MM.1S (cell line): ENCODE results near the gene PDZK1.
"Not testable (repeated sequence)": the region's sequence is repeated elsewhere in the genome, so short reads cannot be mapped to it uniquely, and the experiment has no call there.

Experiments used
- DNase-seq: peaks from one replicate; pipeline ENCODE4 v3.0.0-alpha.2; 2015
- H2AFZ ChIP-seq: fragments of 300-600 bp; sonication (generic); 2 replicates; pipeline ENCODE4 v1.6.0; 2016; ENCODE audit warnings: antibody characterized with exemption, low read length
- H3F3A ChIP-seq: fragments of 300-600 bp; sonication (generic); 2 replicates; pipeline ENCODE4 v1.6.1; 2016; ENCODE audit warnings: mild to moderate bottlenecking, antibody characterized with exemption, low read length, moderate library complexity, mixed read lengths; ENCODE audit not compliant: insufficient read depth
- H3K27ac ChIP-seq: fragments of 300-600 bp; sonication (generic); 2 replicates; pipeline ENCODE4 v1.5.1; 2016; ENCODE audit warnings: mild to moderate bottlenecking, low read length
- H3K27me3 ChIP-seq: fragments of 300-600 bp; sonication (generic); replicated peaks from 2 replicates; pipeline ENCODE4 v1.6.0; 2016; ENCODE audit warnings: low read length; ENCODE audit not compliant: insufficient read depth
- H3K36me3 ChIP-seq: fragments of 300-600 bp; sonication (generic); replicated peaks from 2 replicates; pipeline ENCODE4 v1.6.1; 2016; ENCODE audit warnings: mild to moderate bottlenecking, low read length, mixed read lengths; ENCODE audit not compliant: insufficient read depth
- H3K4me1 ChIP-seq: fragments of 300-600 bp; sonication (generic); 2 replicates; pipeline ENCODE4 v1.6.1; 2016; ENCODE audit warnings: low read length, mixed read lengths
- H3K4me2 ChIP-seq: fragments of 300-600 bp; sonication (generic); 2 replicates; pipeline ENCODE4 v1.6.0; 2016; ENCODE audit warnings: low read depth, low read length
- H3K4me3 ChIP-seq: fragments of 300-600 bp; sonication (generic); 2 replicates; pipeline ENCODE4 v1.5.1; 2016; ENCODE audit warnings: low read length, mixed read lengths
- H3K79me2 ChIP-seq: fragments of 300-600 bp; sonication (generic); 2 replicates; pipeline ENCODE4 v1.6.1; 2016; ENCODE audit warnings: mixed run types, low read length, mixed read lengths
- H3K9ac ChIP-seq: fragments of 300-600 bp; sonication (generic); 2 replicates; pipeline ENCODE4 v1.6.1; 2016; ENCODE audit warnings: low read length, mixed read lengths
- H3K9me2 ChIP-seq: fragments of 300-600 bp; sonication (generic); replicated peaks from 2 replicates; pipeline ENCODE4 v1.6.1; 2016; ENCODE audit warnings: mild to moderate bottlenecking, low read length, mixed read lengths; ENCODE audit not compliant: insufficient read depth
- H3K9me3 ChIP-seq: fragments of 300-600 bp; sonication (generic); replicated peaks from 2 replicates; pipeline ENCODE4 v1.6.1; 2016; ENCODE audit warnings: mild to moderate bottlenecking, low read length, mixed read lengths; ENCODE audit not compliant: insufficient read depth
- H4K20me1 ChIP-seq: fragments of 300-600 bp; sonication (generic); 2 replicates; pipeline ENCODE4 v1.6.1; 2016; ENCODE audit warnings: mild to moderate bottlenecking, low read length, moderate library complexity, mixed read lengths; ENCODE audit not compliant: insufficient read depth
- EZH2 ChIP-seq: fragments of 300-600 bp; sonication (generic); optimal IDR thresholded peaks from 2 replicates; pipeline ENCODE3; 2017; ENCODE audit warnings: low read depth, mild to moderate bottlenecking, antibody characterized with exemption, low read length, mixed read lengths
- EZH2phosphoT487 ChIP-seq: fragments of 300-600 bp; sonication (generic); IDR thresholded peaks from 2 replicates; pipeline ENCODE4 v1.6.1; 2018; ENCODE audit warnings: antibody characterized with exemption, low read length
- TF ChIP-seq, protein P1 (sequence below): fragments of 300-600 bp; sonication (generic); IDR thresholded peaks from 2 replicates; pipeline ENCODE4 v1.5.1; 2016; ENCODE audit warnings: antibody characterized with exemption, low read length, mixed read lengths

Gene PDZK1

DNA sequence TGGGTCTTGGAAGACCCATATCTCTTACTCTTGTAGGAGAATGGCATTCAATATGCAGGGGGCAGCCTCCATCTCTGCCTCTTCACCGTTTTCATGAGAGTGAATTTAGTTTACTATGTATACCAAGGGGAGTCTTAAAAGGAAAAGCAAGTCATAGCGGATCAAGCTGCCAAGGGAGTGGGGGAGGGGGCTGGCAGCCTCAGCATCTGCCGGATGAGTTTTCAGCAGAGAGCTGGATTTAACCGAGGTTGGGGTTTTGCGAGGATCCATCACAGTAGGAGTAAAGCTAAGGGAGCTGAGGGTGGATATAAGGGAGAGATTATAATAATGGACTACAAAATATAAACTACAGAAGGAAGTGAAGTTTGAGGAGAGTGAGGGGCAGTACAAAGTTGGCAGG, 22.0 kb upstream of the PDZK1 start:
- Histone ChIP-seq H3K4me3 (no peak overlapping the region), H3K4me2 (no peak overlapping the region), H3K36me3 (no peaks in the 10 kb centered on the region), H4K20me1 (no peaks in the 10 kb centered on the region), H3K27ac (no peak overlapping the region), H3K9me2 (no peaks in the 10 kb centered on the region), H3F3A (no peaks in the 10 kb centered on the region), H3K9ac (no peak overlapping the region), H3K27me3 (no peaks in the 10 kb centered on the region), H2AFZ (no peak overlapping the region), H3K79me2 (no peaks in the 10 kb centered on the region), H3K9me3 (no peaks in the 10 kb centered on the region), H3K4me1 (no peaks in the 10 kb centered on the region)
- no peak for DNase-seq
- TF ChIP-seq EZH2phosphoT487: no peak
- TF ChIP-seq, protein P1, sequence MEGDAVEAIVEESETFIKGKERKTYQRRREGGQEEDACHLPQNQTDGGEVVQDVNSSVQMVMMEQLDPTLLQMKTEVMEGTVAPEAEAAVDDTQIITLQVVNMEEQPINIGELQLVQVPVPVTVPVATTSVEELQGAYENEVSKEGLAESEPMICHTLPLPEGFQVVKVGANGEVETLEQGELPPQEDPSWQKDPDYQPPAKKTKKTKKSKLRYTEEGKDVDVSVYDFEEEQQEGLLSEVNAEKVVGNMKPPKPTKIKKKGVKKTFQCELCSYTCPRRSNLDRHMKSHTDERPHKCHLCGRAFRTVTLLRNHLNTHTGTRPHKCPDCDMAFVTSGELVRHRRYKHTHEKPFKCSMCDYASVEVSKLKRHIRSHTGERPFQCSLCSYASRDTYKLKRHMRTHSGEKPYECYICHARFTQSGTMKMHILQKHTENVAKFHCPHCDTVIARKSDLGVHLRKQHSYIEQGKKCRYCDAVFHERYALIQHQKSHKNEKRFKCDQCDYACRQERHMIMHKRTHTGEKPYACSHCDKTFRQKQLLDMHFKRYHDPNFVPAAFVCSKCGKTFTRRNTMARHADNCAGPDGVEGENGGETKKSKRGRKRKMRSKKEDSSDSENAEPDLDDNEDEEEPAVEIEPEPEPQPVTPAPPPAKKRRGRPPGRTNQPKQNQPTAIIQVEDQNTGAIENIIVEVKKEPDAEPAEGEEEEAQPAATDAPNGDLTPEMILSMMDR: no peak
- TF ChIP-seq EZH2: no peak

DNA sequence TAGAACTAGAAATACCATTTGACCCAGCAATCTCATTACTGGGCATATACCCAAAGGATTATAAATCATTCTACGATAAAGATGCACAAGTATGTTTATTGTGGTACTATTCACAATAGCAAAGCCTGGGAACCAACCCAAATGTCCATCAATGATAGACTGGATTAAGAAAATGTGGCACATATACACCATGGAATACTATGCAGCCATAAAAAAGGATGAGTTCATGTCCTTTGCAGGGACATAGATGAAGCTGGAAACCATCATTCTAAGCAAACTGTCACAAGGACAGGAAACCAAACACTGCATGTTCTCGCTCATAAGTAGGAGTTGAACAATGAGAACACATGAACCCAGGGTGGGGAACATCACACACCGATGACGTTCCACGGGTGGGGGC, 19.0 kb upstream of the PDZK1 start:
- H3K4me3 ChIP-seq, H3K4me2 ChIP-seq, H3K9me3 ChIP-seq, H3K27me3 ChIP-seq, H3K9ac ChIP-seq, H3F3A ChIP-seq, H2AFZ ChIP-seq, H3K9me2 ChIP-seq, H3K36me3 ChIP-seq, H4K20me1 ChIP-seq, H3K4me1 ChIP-seq, DNase-seq, H3K27ac ChIP-seq, H3K79me2 ChIP-seq: not testable (repeated sequence)

DNA sequence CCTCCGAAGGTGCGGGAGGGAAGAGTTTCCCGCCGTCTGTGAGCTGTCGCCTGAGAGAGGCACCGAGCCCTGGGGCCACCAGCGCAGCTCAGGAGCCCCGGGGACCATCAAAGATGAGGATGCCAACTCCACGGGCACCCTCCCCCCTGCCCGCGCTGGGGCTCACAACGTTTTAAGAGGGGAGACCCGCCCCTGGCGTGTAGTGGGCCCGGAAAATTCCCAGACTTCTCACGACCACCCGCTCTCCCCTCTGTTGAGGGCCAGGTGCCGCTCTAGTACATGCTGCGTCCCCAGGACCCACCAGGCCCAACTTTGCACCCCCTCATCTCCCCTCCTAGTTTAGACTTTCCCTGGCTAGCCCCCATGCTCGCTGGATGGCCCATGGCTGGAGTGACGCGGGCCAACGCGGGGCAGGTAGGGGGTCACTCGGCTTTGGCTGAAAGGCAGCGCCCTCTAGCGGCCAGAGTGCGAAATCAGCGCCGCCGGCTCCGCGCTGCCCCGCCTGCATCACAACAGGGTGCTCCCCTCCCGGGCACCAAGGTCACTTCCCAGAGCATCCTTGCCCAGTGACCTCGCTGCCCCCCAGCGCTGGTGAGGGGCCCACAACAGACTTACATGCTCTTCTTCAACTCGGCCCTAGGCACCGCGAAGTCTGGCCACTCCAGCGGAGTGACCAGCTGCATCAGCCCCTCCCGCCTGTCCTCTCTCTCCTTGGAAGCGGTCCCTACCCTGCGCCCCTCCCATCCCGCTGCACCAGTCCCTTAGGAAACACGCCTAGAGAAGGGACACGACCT, 13.9 kb upstream of the PDZK1 start:
- H3K4me3 ChIP-seq: peak overlapping the region; percentile 40
- H3K9ac ChIP-seq: peak overlapping the region; percentile 6; the same call in 1 of the 2 replicates
- H3K4me2 ChIP-seq: peak overlapping the region; percentile 82
- H2AFZ ChIP-seq: peak overlapping the region; percentile 57
- H4K20me1 ChIP-seq: no peaks in the 10 kb centered on the region
- H3K27ac ChIP-seq: no peak overlapping the region
- peaks cover 4% of the 10 kb centered on the region for H3K4me1 ChIP-seq
- TF ChIP-seq, protein P1: peak; percentile 98
- TF ChIP-seq EZH2phosphoT487 (no peak), EZH2 (no peak)
- no peaks in the 10 kb centered on the region for H3K36me3 ChIP-seq
- peak; percentile 70 for DNase-seq
- no peaks in the 10 kb centered on the region for H3K27me3 ChIP-seq
- no peaks in the 10 kb centered on the region for H3K79me2 ChIP-seq
- H3K9me2 ChIP-seq: no peaks in the 10 kb centered on the region
- H3K9me3 ChIP-seq: no peaks in the 10 kb centered on the region
- no peaks in the 10 kb centered on the region for H3F3A ChIP-seq

DNA sequence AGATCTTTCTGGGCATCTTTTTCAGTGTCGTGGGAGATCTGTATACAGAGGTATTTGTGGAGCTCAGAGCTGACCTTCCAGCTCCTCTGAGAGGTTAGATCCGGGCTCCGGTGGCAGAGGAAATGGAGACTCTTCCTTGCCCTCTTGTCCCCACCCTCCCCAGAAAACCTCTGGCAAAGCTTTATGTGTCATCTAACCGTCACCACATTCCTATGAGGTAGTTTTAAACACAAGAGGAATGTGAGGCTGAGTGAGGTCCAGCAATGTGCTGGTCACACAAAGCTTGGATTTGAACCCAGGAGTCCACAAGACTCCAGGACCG, 13.3 kb upstream of the PDZK1 start:
- Histone ChIP-seq H3K9me2 (no peaks in the 10 kb centered on the region), H3K4me1 (peaks cover 4% of the 10 kb centered on the region), H3K79me2 (no peaks in the 10 kb centered on the region), H3K4me2 (peak overlapping the region; percentile 82; the same call in 1 of the 2 replicates), H3K36me3 (no peaks in the 10 kb centered on the region), H3F3A (no peaks in the 10 kb centered on the region), H2AFZ (peak overlapping the region; percentile 57; the same call in 1 of the 2 replicates), H3K9ac (no peak overlapping the region), H3K4me3 (no peak overlapping the region), H3K9me3 (no peaks in the 10 kb centered on the region), H4K20me1 (no peaks in the 10 kb centered on the region), H3K27me3 (no peaks in the 10 kb centered on the region), H3K27ac (no peak overlapping the region)
- DNase-seq: no peak
- TF ChIP-seq, protein P1: no peak
